Right atrium auricular region (tissue), 2 donors: ENCODE measurements around the gene OLFML2A. TPM values are rescaled to one million over a fixed set of nuclear protein-coding genes. Genes with fewer than 3 reads are reported as not detected.

Experiments used
- DNase-seq: peaks from one replicate; pipeline ENCODE4 v3.0.0-alpha.2; 2019; ENCODE audit warnings: low spot score
- H3K27ac ChIP-seq, 2 donors: fragments of 200-600 bp; sonication (generic); 1 replicate in 1 of 2; 2 replicates in 1 of 2; pipeline ENCODE4 v1.5.1; 2016 to 2019
- H3K27me3 ChIP-seq, 2 donors: fragments of 200-600 bp; sonication (generic); one replicate each; pipeline versions ENCODE4 v1.5.1 to v1.6.0; 2017 to 2019
- H3K36me3 ChIP-seq: fragments of 200-600 bp; sonication (generic); one replicate; pipeline ENCODE4 v1.5.1; 2016
- H3K4me1 ChIP-seq, 2 donors: fragments of 200-600 bp; sonication (generic); one replicate each; pipeline versions ENCODE4 v1.5.1 to v1.6.0; 2017 to 2019
- H3K4me3 ChIP-seq, 2 donors: fragments of 200-600 bp; sonication (generic); 1 replicate in 1 of 2; 2 replicates in 1 of 2; pipeline ENCODE4 v1.5.1; 2017 to 2019; ENCODE audit warnings: mild to moderate bottlenecking in 1 of 2, moderate library complexity in 1 of 2
- H3K9me3 ChIP-seq, 2 donors: fragments of 200-600 bp; sonication (generic); one replicate each; pipeline ENCODE4 v1.5.1; 2019
- CTCF ChIP-seq, 2 donors: fragments of 200-600 bp; sonication (generic); IDR thresholded peaks; one replicate each; pipeline ENCODE4 v1.5.1; 2019; ENCODE audit warnings: antibody characterized with exemption in 2 of 2
- total RNA-seq, 2 donors: library from RNA; depleted of rRNA; stranded (reverse); fragments of >200 nt; gene quantifications; one replicate each; pipeline ENCODE4 v1.1.0, GENCODE V29; 2016

The OLFML2A gene
- total RNA-seq, 2 donors from 2014 or later, result 41.2 to 53.2 TPM

- peak; percentile 55 for DNase-seq
- no peak overlapping the region for H3K27ac ChIP-seq
- H3K4me1 ChIP-seq, result peaks cover 0 to 14% of the 10 kb centered on the region in 2 donors
- no peak overlapping the region for H3K4me3 ChIP-seq
- H3K36me3 ChIP-seq, result no peaks in the 10 kb centered on the region
- H3K27me3 ChIP-seq, result no peaks in the 10 kb centered on the region
- TF ChIP-seq CTCF (IDR thresholded peaks at IDR 0.05), result no peak
- H3K9me3 ChIP-seq, result no peaks in the 10 kb centered on the region
These were observed 10.1 kb downstream of the OLFML2A start for GRCh38 chr9:124786881-124787573.

- H3K4me3 ChIP-seq, result no peak overlapping the region
- H3K27me3 ChIP-seq, result no peaks in the 10 kb centered on the region
- H3K4me1 ChIP-seq, result peaks cover 0 to 23% of the 10 kb centered on the region in 2 donors
- TF ChIP-seq CTCF (IDR thresholded peaks at IDR 0.05), result no peak
- H3K9me3 ChIP-seq, result no peaks in the 10 kb centered on the region
- H3K27ac ChIP-seq, result no peak overlapping the region
- no peaks in the 10 kb centered on the region for H3K36me3 ChIP-seq
- DNase-seq, result no peak
These were observed 11.7 kb downstream of the OLFML2A start for GRCh38 chr9:124788542-124789217.

GRCh38 chr9:124789531-124789930, 12.6 kb downstream of the OLFML2A start:
- H3K27me3 ChIP-seq, result no peaks in the 10 kb centered on the region
- no peak for TF ChIP-seq CTCF (IDR thresholded peaks at IDR 0.05)
- H3K36me3 ChIP-seq, result no peaks in the 10 kb centered on the region
- H3K27ac ChIP-seq, result no peak overlapping the region
- peaks cover 0 to 20% of the 10 kb centered on the region in 2 donors for H3K4me1 ChIP-seq
- H3K9me3 ChIP-seq, result no peaks in the 10 kb centered on the region
- no peak overlapping the region for H3K4me3 ChIP-seq
- DNase-seq, result no peak

- H3K9me3 ChIP-seq, result no peaks in the 10 kb centered on the region
- no peak overlapping the region for H3K4me3 ChIP-seq
- no peak for TF ChIP-seq CTCF (IDR thresholded peaks at IDR 0.05)
- DNase-seq, result no peak
- no peaks in the 10 kb centered on the region for H3K36me3 ChIP-seq
- H3K27me3 ChIP-seq, result no peaks in the 10 kb centered on the region
- H3K27ac ChIP-seq, result no peak overlapping the region
- H3K4me1 ChIP-seq, result peaks cover 0 to 25% of the 10 kb centered on the region in 2 donors
These were observed 13.4 kb downstream of the OLFML2A start for GRCh38 chr9:124790301-124790700.

- TF ChIP-seq CTCF (IDR thresholded peaks at IDR 0.05), result no peak
These were observed 14.0 kb downstream of the OLFML2A start for GRCh38 chr9:124790801-124791505.

More at GRCh38 chr9:124790801-124791505, 14.0 kb downstream of the OLFML2A start:
- no peaks in the 10 kb centered on the region for H3K27me3 ChIP-seq
- H3K36me3 ChIP-seq, result no peaks in the 10 kb centered on the region
- H3K9me3 ChIP-seq, result no peaks in the 10 kb centered on the region
- DNase-seq, result no peak
- no peak overlapping the region for H3K27ac ChIP-seq
- peaks cover 0 to 32% of the 10 kb centered on the region in 2 donors for H3K4me1 ChIP-seq
- no peak overlapping the region for H3K4me3 ChIP-seq
